LoVo (cell line): ENCODE data around the gene IGF1R.
A peak's percentile ranks its signal among the peaks of the same experiment; 100 is the strongest.

Source experiments
- DNase-seq: peaks from one replicate; pipeline ENCODE4 v3.0.0-alpha.2; 2016; ENCODE audit warnings: low spot score

Gene IGF1R

GRCh38 chr15:98884894-98885293 lies 236.6 kb downstream of the IGF1R start:
- no peak for DNase-seq

GRCh38 chr15:98887976-98888375 lies 239.6 kb downstream of the IGF1R start:
- no peak for DNase-seq

- DNase-seq = peak; percentile 14
These were observed 240.6 kb downstream of the IGF1R start for GRCh38 chr15:98888820-98889479.

GRCh38 chr15:98889930-98890695 lies 241.8 kb downstream of the IGF1R start:
- DNase-seq = peak; percentile 17

GRCh38 chr15:98891301-98891700 lies 243.0 kb downstream of the IGF1R start:
- DNase-seq = no peak

- no peak for DNase-seq
These were observed 245.1 kb downstream of the IGF1R start for GRCh38 chr15:98893401-98893800.

- DNase-seq = no peak
These were observed 246.0 kb downstream of the IGF1R start for GRCh38 chr15:98894312-98894711.

- no peak for DNase-seq
These were observed 247.8 kb downstream of the IGF1R start for GRCh38 chr15:98896002-98896721.

- DNase-seq = peak; percentile 68
These were observed 248.7 kb downstream of the IGF1R start for GRCh38 chr15:98896802-98897732.

GRCh38 chr15:98898122-98898521 lies 249.8 kb downstream of the IGF1R start:
- no peak for DNase-seq

- DNase-seq = no peak
These were observed 251.1 kb downstream of the IGF1R start for GRCh38 chr15:98899272-98900021.

- no peak for DNase-seq
These were observed 252.0 kb downstream of the IGF1R start for GRCh38 chr15:98900356-98900755.

- DNase-seq = no peak
These were observed 253.2 kb downstream of the IGF1R start for GRCh38 chr15:98901434-98902072.

- DNase-seq = no peak
These were observed 254.6 kb downstream of the IGF1R start for GRCh38 chr15:98902931-98903330.

- no peak for DNase-seq
These were observed 255.2 kb downstream of the IGF1R start for GRCh38 chr15:98903377-98904018.

- DNase-seq = peak; percentile 29
These were observed 256.2 kb downstream of the IGF1R start for GRCh38 chr15:98904544-98904943.

GRCh38 chr15:98905963-98906711 lies 257.8 kb downstream of the IGF1R start:
- no peak for DNase-seq

GRCh38 chr15:98906712-98907083 lies 258.4 kb downstream of the IGF1R start:
- DNase-seq = no peak

- DNase-seq = no peak
These were observed 259.7 kb downstream of the IGF1R start for GRCh38 chr15:98907927-98908471.
